K562 (cell line): ENCODE data around the gene PGAM2. TPM values are rescaled to one million over a fixed set of nuclear protein-coding genes. Genes with fewer than 3 reads are reported as not detected.

ENCODE experiments used
- ATAC-seq: fragments of 200-7000 bp; cut with Tn5 transposase; 3 replicates; pipeline ENCODE4 v1.9.1; 2020; ENCODE audit warnings: moderate library complexity
- BruUV-seq: library from RNA; stranded (reverse); fragments of 400-500 nt; replicated peaks from 2 replicates; lab custom pipeline; 2021; lab: Mats Ljungman, UMichigan
- CTCF ChIA-PET: fragments of 300-600 bp; formaldehyde crosslinking; extraction: SDS; loops from one replicate; lab custom pipeline; 2021; ENCODE audit warnings: low intra/inter-chr PET ratio; lab: Yijun Ruan, JAX
- POLR2A ChIA-PET: fragments of 300-600, 350-650 bp; sonication (Branson Sonifier 250); formaldehyde crosslinking; extraction: SDS; loops from one replicate; lab custom pipeline; 2021; ENCODE audit warnings: antibody characterized with exemption, inconsistent platforms; lab: Yijun Ruan, JAX
- DNase-seq, 4 experiments: peaks; one replicate each; pipeline versions ENCODE4 v3.0.0 to v3.0.0-alpha.2; 2011 to 2018; ENCODE audit warnings: low spot score in 3 of 4, mixed read lengths in 3 of 4; ENCODE audit errors: extremely low read depth in 1 of 4
- FAIRE-seq: peaks from 2 replicates; lab custom pipeline; 2011; peaks lifted over from hg19 to GRCh38; lab: Jason Lieb, UNC
- H2AFZ ChIP-seq: 2 replicates; pipeline ENCODE4 v1.6.0; 2011; ENCODE audit warnings: low read depth, low read length, control low read depth, inconsistent platforms
- H3K27ac ChIP-seq: fragments of 200-600 bp; 3 replicates; pipeline ENCODE4 v1.8.0; 2011; ENCODE audit warnings: low read depth, mild to moderate bottlenecking, control low read depth, inconsistent platforms, low read length, moderate library complexity, mixed read lengths; ENCODE audit errors: extremely low read depth
- H3K27me3 ChIP-seq, 2 experiments: fragments of 300-600 bp in 1 of 2; 2 replicates in 1 of 2; 3 replicates in 1 of 2; pipeline versions ENCODE4 v1.6.0 to v1.8.0; 2011; ENCODE audit warnings: inconsistent platforms in 2 of 2, low read length in 2 of 2, mild to moderate bottlenecking in 1 of 2, mixed read lengths in 1 of 2, moderate library complexity in 1 of 2; ENCODE audit not compliant: control insufficient read depth in 2 of 2, insufficient read depth in 2 of 2
- H3K36me3 ChIP-seq: fragments of 300-600 bp; 3 replicates; pipeline ENCODE4 v1.8.0; 2011; ENCODE audit warnings: mild to moderate bottlenecking, low read length, inconsistent platforms; ENCODE audit not compliant: control insufficient read depth, insufficient read depth
- H3K4me1 ChIP-seq, 2 experiments: fragments of 200-600 bp in 1 of 2; replicated peaks in 1 of 2; 2 replicates in 1 of 2; 3 replicates in 1 of 2; pipeline versions ENCODE4 v1.5.1 to v1.8.0; 2011; ENCODE audit warnings: inconsistent platforms in 2 of 2, low read length in 2 of 2, mild to moderate bottlenecking in 1 of 2, mixed read lengths in 1 of 2, moderate library complexity in 1 of 2; ENCODE audit not compliant: control insufficient read depth in 2 of 2, insufficient read depth in 2 of 2
- H3K4me2 ChIP-seq: 2 replicates; pipeline ENCODE4 v1.6.1; 2011; ENCODE audit warnings: low read length, control low read depth, inconsistent platforms, mixed read lengths; ENCODE audit not compliant: insufficient read depth
- H3K4me3 ChIP-seq: fragments of 200-600 bp; sonication (generic), shearing (Covaris generic); 2 replicates; pipeline ENCODE4 v1.5.1; 2016; ENCODE audit warnings: control low read depth, inconsistent platforms
- H3K79me2 ChIP-seq: fragments of 200-600 bp; 3 replicates; pipeline ENCODE4 v1.8.0; 2011; ENCODE audit warnings: low read length, inconsistent platforms; ENCODE audit not compliant: control insufficient read depth, insufficient read depth
- H3K9ac ChIP-seq, 2 experiments: 2 replicates each; pipeline versions ENCODE4 v1.6.0 to v1.6.1; 2011; ENCODE audit warnings: low read depth in 2 of 2, low read length in 2 of 2, control low read depth in 1 of 2, inconsistent platforms in 1 of 2, mild to moderate bottlenecking in 1 of 2, mixed read lengths in 1 of 2; ENCODE audit not compliant: insufficient read depth in 1 of 2
- H3K9me1 ChIP-seq: one replicate; pipeline ENCODE4 v1.6.0; 2011; ENCODE audit warnings: inconsistent platforms, mild to moderate bottlenecking, low read length, moderate library complexity; ENCODE audit not compliant: control insufficient read depth, insufficient read depth
- H3K9me3 ChIP-seq: replicated peaks from 2 replicates; pipeline ENCODE4 v1.5.1; 2011; ENCODE audit warnings: low read depth, low read length, inconsistent platforms; ENCODE audit not compliant: control insufficient read depth, insufficient read depth
- H4K20me1 ChIP-seq: replicated peaks from 2 replicates; pipeline ENCODE4 v1.6.1; 2011; ENCODE audit warnings: low read length, inconsistent platforms, mixed read lengths; ENCODE audit not compliant: control insufficient read depth, insufficient read depth
- CCNT2 ChIP-seq: IDR thresholded peaks from 2 replicates; pipeline ENCODE4 v1.6.1; 2011; ENCODE audit warnings: borderline replicate concordance, low read depth, mild to moderate bottlenecking, moderate library complexity, mixed read lengths, low read length; ENCODE audit not compliant: insufficient read length; ENCODE audit errors: extremely low read depth
- ELF4 ChIP-seq: fragments of 450-650 bp; formaldehyde crosslinking; IDR thresholded peaks from 2 replicates; pipeline ENCODE4 v1.4.0; 2022; ENCODE audit warnings: missing genetic modification characterization
- EZH2 ChIP-seq: IDR thresholded peaks from 2 replicates; pipeline ENCODE4 v1.6.1; 2012; ENCODE audit warnings: low read depth, mild to moderate bottlenecking, inconsistent platforms, low read length, borderline replicate concordance
- HDGF ChIP-seq: fragments of 450-650 bp; IDR thresholded peaks from 2 replicates; pipeline ENCODE4 v1.6.1; 2016
- MYC ChIP-seq, 2 experiments: fragments of 250-450 bp in 1 of 2; sonication (Bioruptor Pico) in 1 of 2; IDR thresholded peaks; 2 replicates each; pipeline versions ENCODE4 v1.5.1 to v1.6.1; 2012 to 2021; ENCODE audit warnings: low read depth in 2 of 2, borderline replicate concordance in 1 of 2, improper control_type of control experiment in 1 of 2, low read length in 1 of 2, mild to moderate bottlenecking in 1 of 2, moderate library complexity in 1 of 2
- NR2F6 ChIP-seq: fragments of 450-650 bp; formaldehyde crosslinking; IDR thresholded peaks from 2 replicates; pipeline ENCODE4 v1.4.0; 2020; ENCODE audit warnings: mild to moderate bottlenecking
- RAD21 ChIP-seq, 2 experiments: fragments of 250-450 bp in 1 of 2; fragments of 450-650 bp in 1 of 2; sonication (Bioruptor Pico) in 1 of 2; formaldehyde crosslinking in 1 of 2; IDR thresholded peaks in 1 of 2; conservative IDR thresholded peaks in 1 of 2; 2 replicates each; pipeline versions ENCODE4 v1.4.0 to v1.8.0; 2020 to 2022; ENCODE audit warnings: mild to moderate bottlenecking in 2 of 2, moderate library complexity in 1 of 2
- SRF ChIP-seq, 2 experiments: fragments of 250-450, 450-650 bp in 1 of 2; sonication (Bioruptor Pico) in 1 of 2; sonication (generic) in 1 of 2; formaldehyde crosslinking; IDR thresholded peaks; 2 replicates each; pipeline versions ENCODE4 v1.5.0 to v1.5.1; 2020 to 2022; ENCODE audit warnings: mild to moderate bottlenecking in 1 of 2, missing genetic modification reagents in 1 of 2
- TCF7 ChIP-seq: sonication (generic); IDR thresholded peaks from 2 replicates; pipeline ENCODE4 v1.6.1; 2016; ENCODE audit warnings: antibody characterized with exemption, borderline replicate concordance
- THAP7 ChIP-seq: fragments of 250-450 bp; sonication (Bioruptor Pico); IDR thresholded peaks from 2 replicates; pipeline ENCODE4 v1.5.0; 2021
- THRAP3 ChIP-seq: fragments of 450-650 bp; IDR thresholded peaks from 2 replicates; pipeline ENCODE4 v1.6.1; 2016; ENCODE audit warnings: mild to moderate bottlenecking, inconsistent platforms, borderline replicate concordance
- ZEB2 ChIP-seq: fragments of 450-650 bp; IDR thresholded peaks from 2 replicates; pipeline ENCODE4 v1.6.1; 2016
- ZNF592 ChIP-seq: fragments of 450-650 bp; IDR thresholded peaks from 2 replicates; pipeline ENCODE4 v1.6.1; 2017; ENCODE audit warnings: antibody characterized with exemption, mild to moderate bottlenecking
- ZSCAN29 ChIP-seq: fragments of 450-650 bp; IDR thresholded peaks from 2 replicates; pipeline ENCODE4 v1.6.1; 2017
- WGBS: fragments of 100-300 bp; shearing (Covaris generic); methylation state at CpG from one replicate; pipeline ENCODE4 v1.1.6; 2016; ENCODE audit warnings: low coverage, mixed read lengths; ENCODE audit not compliant: insufficient coverage; ENCODE audit errors: missing lambda C conversion rate; 5-methylcytosine and 5-hydroxymethylcytosine counted together
- in situ Hi-C: fragments of 300-500 bp; cut with MboI; formaldehyde crosslinking; loops from 4 replicates; pipeline ENCODE4 v1.15.0; 2018; ENCODE audit warnings: inconsistent platforms, mixed read lengths
- intact Hi-C: fragments of 100-400 bp; cut with micrococcal nuclease; formaldehyde crosslinking; loops from 2 replicates; pipeline ENCODE4 v1.14.2; 2022
- polyA plus RNA-seq, 8 experiments: library from polyadenylated mRNA; depleted of rRNA in 4 of 8; stranded (reverse) in 5 of 8; unstranded in 3 of 8; fragments of >200 nt; fragmentation: Nextera tagmentation in 2 of 8; fragmentation: Illumina TruSeq in 1 of 8; extraction: Ambion mirVana in 2 of 8; extraction: Trizol in 1 of 8; gene quantifications; 2 replicates each; pipeline versions ENCODE4 v1.2.1 to v1.2.3, GENCODE V29; 2011 to 2014; ENCODE audit warnings: inconsistent platforms in 1 of 8, missing spikeins in 1 of 8
- total RNA-seq, 7 experiments: library from RNA; depleted of rRNA in 6 of 7; stranded (reverse); fragments of >200 nt in 6 of 7; fragmentation: Illumina TruSeq in 2 of 7; extraction: Trizol in 2 of 7; gene quantifications; 2 replicates each; pipeline versions ENCODE4 v1.2.1 to v1.2.3, GENCODE V29; 2011 to 2021; ENCODE audit warnings: low replicate concordance in 1 of 7
- TF ChIP-seq, protein P1 (sequence below): sonication (generic); IDR thresholded peaks from 2 replicates; pipeline ENCODE4 v1.6.1; 2016

The PGAM2 gene
- total and polyA plus RNA-seq, 9 of the 15 experiments (the other 6 are each of a cell fraction or from before 2014, with no cell fraction given), result not detected

DNA sequence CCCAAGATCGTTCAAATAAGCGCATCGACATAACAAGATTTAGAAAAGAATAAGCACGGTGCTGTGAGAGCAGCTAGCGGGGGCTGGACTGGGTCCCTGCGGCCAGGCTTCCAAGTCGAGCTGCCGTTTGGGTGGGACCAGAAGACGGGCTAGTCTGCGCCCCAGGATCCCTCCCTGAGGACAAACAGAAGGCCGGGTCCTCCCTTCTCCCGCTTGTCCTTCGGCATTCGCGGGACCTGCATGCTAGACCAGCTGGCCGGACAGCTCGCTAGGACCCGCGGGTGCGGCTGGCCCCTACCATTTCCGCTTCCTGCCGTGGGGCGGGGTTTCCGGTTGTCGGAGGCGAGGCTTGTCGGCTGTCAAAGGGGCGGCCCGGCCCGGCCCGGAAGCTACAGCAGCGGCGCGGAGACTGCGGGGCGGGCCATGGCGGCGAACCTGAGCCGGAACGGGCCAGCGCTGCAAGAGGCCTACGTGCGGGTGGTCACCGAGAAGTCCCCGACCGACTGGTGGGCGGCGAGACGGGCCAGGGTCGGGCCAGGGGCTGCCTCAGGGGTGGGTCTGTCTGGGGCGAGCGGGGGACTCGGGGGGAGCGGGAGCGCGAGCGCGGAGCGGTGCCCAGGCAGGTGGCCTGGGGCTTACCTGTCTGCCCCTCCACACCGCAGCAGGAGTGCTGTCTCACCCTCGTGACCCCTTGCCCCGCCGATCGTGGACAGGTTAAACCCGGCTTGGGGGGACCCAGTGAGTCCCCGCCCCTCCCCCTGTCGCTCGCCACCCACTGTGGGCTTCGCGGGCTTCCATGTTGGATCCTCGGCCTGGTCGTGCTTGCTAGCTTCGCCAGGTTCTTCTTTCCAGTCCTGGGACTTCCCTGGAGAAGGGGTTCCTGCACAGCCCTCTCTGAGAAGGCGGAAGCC lies 20.8 kb downstream of the PGAM2 start, which contains the start of gene DBNL:
DBNL (plus strand) TSS at position 388 of the 911 bp plus-strand sequence; CDS start at position 424, 36 bp downstream.
- Histone ChIP-seq H3K4me3 (peak within 1 kb of the TSS; percentile 89), H4K20me1 (peaks cover 3% of the 10 kb centered on the region; the same call in 1 of the 2 replicates), H3K27ac (peak within 1 kb of the TSS; percentile 81), H3K9me3 (no peaks in the 10 kb centered on the region), H3K4me1 (peaks cover 14 to 37% of the 10 kb centered on the region in 2 experiments; a peak in 4 of 5 replicates), H3K79me2 (peaks cover 41% of the 10 kb centered on the region), H3K4me2 (peak within 1 kb of the TSS; percentile 97), H3K9me1 (peaks cover 7% of the 10 kb centered on the region), H3K27me3 (no peaks in the 10 kb centered on the region), H2AFZ (peak within 1 kb of the TSS; percentile 92), H3K36me3 (peaks cover 21% of the 10 kb centered on the region; the same call in 2 of the 3 replicates), H3K9ac (peak within 1 kb of the TSS; percentile 81 to 98)
- CTCF ChIA-PET, result no interaction called here
- in situ Hi-C loops (no loop called here), intact Hi-C loops (no loop called here)
- FAIRE-seq (peak; percentile 51), ATAC-seq (peak; percentile 97), DNase-seq (peak; percentile 81 to 95 (median 87))
- POLR2A ChIA-PET, result interaction anchor here (0.5 to 1.0 kb wide), 4 partner anchors 10 to 462 kb away, joined by 3 to 4 read pairs (median 4); partner anchors contain the start of gene STK17A
- BruUV-seq, result no TSS peak
- under 1% methylated on average over 54 of the region's 74 CpGs for WGBS
- TF ChIP-seq HDGF (no peak), THRAP3 (no peak), THAP7 (CRISPR knock-in tag) (no peak), NR2F6 (CRISPR knock-in tag) (no peak), SRF (CRISPR knock-in tag; IDR thresholded peaks at IDR 0.05) (0 out of 4 replicates have a peak, but pooled peaks of 1 of the 2 experiments have one; percentile 36), ZSCAN29 (no peak), ELF4 (CRISPR knock-in tag) (no peak), ZEB2 (no peak), EZH2 (no peak), MYC (IDR thresholded peaks at IDR 0.05; ENCODE audit: low read depth, low read length) (peak; percentile 58; the same call in 1 of the 2 replicates), MYC (CRISPR knock-in tag; IDR thresholded peaks at IDR 0.05; ENCODE audit: borderline replicate concordance, low read depth) (no peak), ZNF592 (no peak), RAD21 (CRISPR knock-in tag; conservative IDR thresholded peaks at IDR 0.05 in 1 of 2, IDR thresholded peaks at IDR 0.05 in 1 of 2) (no peak), CCNT2 (peak; percentile 74), TCF7 (no peak)
- TF ChIP-seq, protein P1, sequence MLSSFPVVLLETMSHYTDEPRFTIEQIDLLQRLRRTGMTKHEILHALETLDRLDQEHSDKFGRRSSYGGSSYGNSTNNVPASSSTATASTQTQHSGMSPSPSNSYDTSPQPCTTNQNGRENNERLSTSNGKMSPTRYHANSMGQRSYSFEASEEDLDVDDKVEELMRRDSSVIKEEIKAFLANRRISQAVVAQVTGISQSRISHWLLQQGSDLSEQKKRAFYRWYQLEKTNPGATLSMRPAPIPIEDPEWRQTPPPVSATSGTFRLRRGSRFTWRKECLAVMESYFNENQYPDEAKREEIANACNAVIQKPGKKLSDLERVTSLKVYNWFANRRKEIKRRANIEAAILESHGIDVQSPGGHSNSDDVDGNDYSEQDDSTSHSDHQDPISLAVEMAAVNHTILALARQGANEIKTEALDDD, result no peak
